ENCODE data around the gene CHRNA4. TPM values are rescaled to one million over a fixed set of nuclear protein-coding genes. Genes with fewer than 3 reads are reported as not detected.

Gene CHRNA4
- polyA plus RNA-seq, 1 experiment = not detected

DNA sequence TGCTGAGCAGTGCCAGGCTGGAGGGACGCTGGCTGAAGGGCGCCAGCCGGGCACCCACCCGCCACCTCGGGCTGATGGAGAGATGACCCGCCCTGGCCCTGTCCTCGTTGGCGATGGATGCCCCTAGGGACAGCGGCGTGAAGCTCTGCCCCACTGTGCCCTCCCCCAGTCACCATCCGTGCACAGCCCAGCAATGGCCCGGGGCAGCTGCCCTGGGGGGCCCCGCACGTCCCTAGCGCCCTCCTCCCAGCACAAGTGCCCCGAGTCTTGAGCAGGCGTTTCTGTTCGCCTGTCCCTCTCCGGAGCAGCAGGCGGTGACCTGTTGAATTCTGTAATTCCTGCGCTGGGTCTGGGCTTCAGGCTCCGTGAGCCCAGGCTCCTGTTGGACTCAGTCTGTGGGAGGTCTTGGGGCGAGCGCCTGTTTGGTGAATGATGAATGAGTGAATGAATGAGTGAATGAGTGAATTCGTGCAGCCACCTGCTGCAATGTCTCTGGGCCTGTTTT, 36.8 kb upstream of the CHRNA4 start:
- Histone ChIP-seq H3K27ac (ENCODE audit: low read depth, low read length) (no peak overlapping the region), H3K27me3 (ENCODE audit: control insufficient read depth, insufficient read depth, low read length) (peaks cover 6% of the 10 kb centered on the region), H3K4me3 (ENCODE audit: low read depth, low read length) (no peak overlapping the region), H3K9me3 (ENCODE audit: control insufficient read depth, insufficient read depth, low read length) (no peaks in the 10 kb centered on the region; the same call in 1 of the 2 replicates)
- DNase-seq (ENCODE audit: low read depth, low spot score) = no peak
- CTCF ChIA-PET = interaction anchor here (0.5 kb wide), 1 partner anchor 65 kb away, joined by 3 read pairs; no protein-coding TSS in a partner anchor
- TF ChIP-seq, protein P1, sequence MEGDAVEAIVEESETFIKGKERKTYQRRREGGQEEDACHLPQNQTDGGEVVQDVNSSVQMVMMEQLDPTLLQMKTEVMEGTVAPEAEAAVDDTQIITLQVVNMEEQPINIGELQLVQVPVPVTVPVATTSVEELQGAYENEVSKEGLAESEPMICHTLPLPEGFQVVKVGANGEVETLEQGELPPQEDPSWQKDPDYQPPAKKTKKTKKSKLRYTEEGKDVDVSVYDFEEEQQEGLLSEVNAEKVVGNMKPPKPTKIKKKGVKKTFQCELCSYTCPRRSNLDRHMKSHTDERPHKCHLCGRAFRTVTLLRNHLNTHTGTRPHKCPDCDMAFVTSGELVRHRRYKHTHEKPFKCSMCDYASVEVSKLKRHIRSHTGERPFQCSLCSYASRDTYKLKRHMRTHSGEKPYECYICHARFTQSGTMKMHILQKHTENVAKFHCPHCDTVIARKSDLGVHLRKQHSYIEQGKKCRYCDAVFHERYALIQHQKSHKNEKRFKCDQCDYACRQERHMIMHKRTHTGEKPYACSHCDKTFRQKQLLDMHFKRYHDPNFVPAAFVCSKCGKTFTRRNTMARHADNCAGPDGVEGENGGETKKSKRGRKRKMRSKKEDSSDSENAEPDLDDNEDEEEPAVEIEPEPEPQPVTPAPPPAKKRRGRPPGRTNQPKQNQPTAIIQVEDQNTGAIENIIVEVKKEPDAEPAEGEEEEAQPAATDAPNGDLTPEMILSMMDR (IDR thresholded peaks at IDR 0.05; ENCODE audit: low read depth, low read length) = no peak
- POLR2A ChIA-PET = no interaction called here

DNA sequence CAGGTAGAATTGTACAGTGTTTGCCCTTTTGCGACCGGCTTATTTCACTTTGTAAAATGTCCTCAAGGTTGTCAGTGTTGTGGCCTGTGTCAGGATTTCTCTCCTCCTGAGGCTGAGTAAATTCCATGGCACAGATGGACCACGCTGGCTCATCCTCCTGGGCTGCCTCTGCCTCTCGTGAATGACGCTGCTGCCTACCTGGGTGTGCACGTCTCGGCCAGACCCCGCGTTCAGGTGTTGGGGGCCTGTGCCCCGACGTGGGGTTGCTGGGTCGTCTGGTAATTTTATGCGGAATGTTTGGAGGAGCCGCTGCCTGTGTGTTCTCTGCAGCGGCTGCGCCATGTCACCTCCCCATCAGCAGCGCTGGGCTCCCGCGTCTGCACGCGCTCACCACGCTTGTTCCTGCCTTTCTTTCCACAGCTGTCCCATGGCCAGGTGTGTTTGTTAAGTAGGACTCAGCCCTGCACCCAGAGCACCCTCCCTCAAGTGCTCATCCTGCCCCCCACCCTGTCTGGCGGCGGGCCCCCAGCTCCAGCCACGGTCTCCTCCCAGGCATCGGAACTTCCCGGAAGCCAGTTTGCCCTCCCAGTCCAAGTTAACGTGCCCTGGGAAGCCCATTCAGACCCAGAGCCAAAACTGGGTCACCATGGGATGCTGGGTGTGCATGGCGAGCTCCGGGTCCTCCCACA, 36.1 kb upstream of the CHRNA4 start:
- ChIA-PET CTCF (no interaction called here), POLR2A (no interaction called here)
- no peaks in the 10 kb centered on the region; the same call in 1 of the 2 replicates for H3K9me3 ChIP-seq (ENCODE audit: control insufficient read depth, insufficient read depth, low read length)
- no peak for DNase-seq (ENCODE audit: low read depth, low spot score)
- TF ChIP-seq, protein P1 (IDR thresholded peaks at IDR 0.05; ENCODE audit: low read depth, low read length) = no peak
- no peak overlapping the region for H3K27ac ChIP-seq (ENCODE audit: low read depth, low read length)
- no peak overlapping the region for H3K4me3 ChIP-seq (ENCODE audit: low read depth, low read length)
- peaks cover 6% of the 10 kb centered on the region for H3K27me3 ChIP-seq (ENCODE audit: control insufficient read depth, insufficient read depth, low read length)

DNA sequence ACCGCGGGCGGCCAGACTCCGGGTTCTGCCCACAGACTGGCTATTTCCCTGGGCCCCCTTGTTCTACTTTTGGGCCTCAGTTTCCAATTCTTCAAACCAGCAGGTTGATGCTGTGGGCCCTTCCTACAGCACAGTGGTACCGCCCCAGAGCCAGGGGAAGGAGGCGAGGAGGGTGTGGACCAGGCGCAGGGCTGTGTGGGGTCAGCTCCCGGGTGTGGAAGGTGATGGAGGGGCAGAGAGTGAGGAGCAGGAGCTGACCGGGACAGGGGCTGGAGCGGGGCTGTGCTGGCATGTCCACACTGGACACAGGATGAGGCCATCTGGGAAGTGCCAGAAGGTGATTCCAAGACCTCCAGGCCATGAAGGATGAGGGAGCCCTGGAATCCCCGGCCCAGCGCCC, 35.2 kb upstream of the CHRNA4 start:
- H3K4me3 ChIP-seq (ENCODE audit: low read depth, low read length) = no peak overlapping the region
- peaks cover 6% of the 10 kb centered on the region for H3K27me3 ChIP-seq (ENCODE audit: control insufficient read depth, insufficient read depth, low read length)
- no peak for DNase-seq (ENCODE audit: low read depth, low spot score)
- ChIA-PET POLR2A (no interaction called here), CTCF (no interaction called here)
- TF ChIP-seq, protein P1 (IDR thresholded peaks at IDR 0.05; ENCODE audit: low read depth, low read length) = no peak
- peaks cover 8% of the 10 kb centered on the region; the same call in 1 of the 2 replicates for H3K9me3 ChIP-seq (ENCODE audit: control insufficient read depth, insufficient read depth, low read length)
- no peak overlapping the region for H3K27ac ChIP-seq (ENCODE audit: low read depth, low read length)

DNA sequence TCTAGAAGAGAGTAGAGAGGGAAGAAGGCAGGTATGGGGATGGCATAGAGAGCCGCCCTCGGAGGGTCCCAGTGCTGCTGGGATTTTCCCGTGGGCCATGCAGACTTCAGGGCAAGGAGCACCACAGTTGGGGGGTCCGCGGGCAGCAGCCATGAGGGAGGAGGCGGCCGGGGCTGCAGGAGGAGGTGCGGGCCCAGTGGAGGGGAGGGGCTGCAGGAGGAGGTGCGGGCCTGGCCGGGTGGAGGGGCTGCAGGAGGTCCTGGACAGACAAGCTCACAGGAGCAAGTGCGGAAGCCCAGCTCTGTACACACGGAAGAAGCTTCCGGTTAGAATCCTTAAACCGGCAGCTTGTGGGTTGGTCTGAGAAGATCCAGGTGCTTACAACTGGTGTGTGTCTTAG, 34.6 kb upstream of the CHRNA4 start:
- ChIA-PET CTCF (no interaction called here), POLR2A (no interaction called here)
- H3K27me3 ChIP-seq (ENCODE audit: control insufficient read depth, insufficient read depth, low read length) = peaks cover 6% of the 10 kb centered on the region
- TF ChIP-seq, protein P1 (IDR thresholded peaks at IDR 0.05; ENCODE audit: low read depth, low read length) = no peak
- H3K27ac ChIP-seq (ENCODE audit: low read depth, low read length) = no peak overlapping the region
- peaks cover 9% of the 10 kb centered on the region; the same call in 1 of the 2 replicates for H3K9me3 ChIP-seq (ENCODE audit: control insufficient read depth, insufficient read depth, low read length)
- H3K4me3 ChIP-seq (ENCODE audit: low read depth, low read length) = no peak overlapping the region
- DNase-seq (ENCODE audit: low read depth, low spot score) = no peak

DNA sequence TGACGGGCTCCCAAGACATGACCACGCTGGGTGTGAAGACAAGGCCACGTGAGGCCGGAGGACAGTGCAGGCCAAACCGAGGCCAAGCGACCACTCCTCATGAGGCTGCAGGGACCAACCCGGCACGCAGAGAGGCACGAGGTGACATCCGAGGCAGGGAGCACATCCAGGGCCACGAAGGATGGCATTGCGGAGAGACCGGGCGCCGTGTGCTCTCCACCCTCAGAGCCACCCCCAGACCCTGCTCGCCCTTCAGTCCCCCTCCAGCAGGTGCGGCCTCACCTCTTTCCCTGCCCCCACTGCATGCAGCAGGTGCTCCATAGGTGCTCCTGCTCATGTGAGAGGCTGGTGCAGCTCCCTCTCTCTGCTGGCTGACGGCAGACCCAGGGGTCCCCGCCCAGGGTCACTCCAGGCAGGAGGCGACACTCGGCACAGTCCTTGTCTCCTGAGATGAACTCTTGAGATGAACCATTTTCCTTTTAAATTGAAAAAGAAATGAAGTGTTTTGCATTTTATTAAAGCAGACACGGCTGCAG, 33.8 kb upstream of the CHRNA4 start:
- ChIA-PET CTCF (no interaction called here), POLR2A (no interaction called here)
- no peak for DNase-seq (ENCODE audit: low read depth, low spot score)
- Histone ChIP-seq H3K9me3 (ENCODE audit: control insufficient read depth, insufficient read depth, low read length) (peaks cover 11% of the 10 kb centered on the region; the same call in 1 of the 2 replicates), H3K27ac (ENCODE audit: low read depth, low read length) (no peak overlapping the region), H3K27me3 (ENCODE audit: control insufficient read depth, insufficient read depth, low read length) (peaks cover 6% of the 10 kb centered on the region), H3K4me3 (ENCODE audit: low read depth, low read length) (no peak overlapping the region)
- TF ChIP-seq, protein P1 (IDR thresholded peaks at IDR 0.05; ENCODE audit: low read depth, low read length) = no peak
